CD4-positive, alpha-beta memory T cell (primary cell): ENCODE data around the gene CYB5A. TPM values are rescaled to one million over a fixed set of nuclear protein-coding genes. Genes with fewer than 3 reads are reported as not detected.
A peak's percentile ranks its signal among the peaks of the same experiment; 100 is the strongest.
"Not testable (repeated sequence)": the region's sequence is repeated elsewhere in the genome, so short reads cannot be mapped to it uniquely, and the experiment has no call there.

ENCODE experiments used
- CTCF ChIA-PET: fragments of 350-600 bp; sonication (Branson Sonifier 250); formaldehyde crosslinking; loops from one replicate; lab custom pipeline; 2021; ENCODE audit warnings: inconsistent platforms; ENCODE audit not compliant: partially characterized antibody; lab: Charles Lee
- POLR2A ChIA-PET: fragments of 350-600 bp; sonication (Branson Sonifier 250); formaldehyde crosslinking; loops from one replicate; lab custom pipeline; 2021; ENCODE audit not compliant: partially characterized antibody; lab: Charles Lee
- DNase-seq, 5 donors: peaks; one replicate each; pipeline versions ENCODE4 v3.0.0 to v3.0.0-alpha.2; 2020 to 2022; ENCODE audit warnings: mixed read lengths in 1 of 5
- H3K27ac ChIP-seq: one replicate; pipeline ENCODE4 v1.7.0; 2013; ENCODE audit warnings: low read depth, low read length
- H3K27me3 ChIP-seq: 2 replicates; pipeline ENCODE4 v1.7.0; 2013; ENCODE audit warnings: mild to moderate bottlenecking, low read length, moderate library complexity; ENCODE audit not compliant: insufficient read depth
- H3K36me3 ChIP-seq: 2 replicates; pipeline ENCODE4 v1.7.0; 2013; ENCODE audit warnings: mild to moderate bottlenecking, low read length, moderate library complexity; ENCODE audit not compliant: insufficient read depth
- H3K4me1 ChIP-seq: 2 replicates; pipeline ENCODE4 v1.7.0; 2013; ENCODE audit warnings: mild to moderate bottlenecking, low read length, moderate library complexity; ENCODE audit not compliant: insufficient read depth
- H3K4me3 ChIP-seq, 2 donors: one replicate each; pipeline ENCODE4 v1.7.0; 2013; ENCODE audit warnings: low read length in 2 of 2, mild to moderate bottlenecking in 1 of 2
- H3K9me3 ChIP-seq, 2 donors: one replicate each; pipeline ENCODE4 v1.7.0; 2013; ENCODE audit warnings: low read length in 2 of 2, control low read depth in 1 of 2; ENCODE audit not compliant: control insufficient read depth in 1 of 2
- H3K27ac Mint-ChIP-seq, 7 donors: one replicate each; pipeline ENCODE4 v1.8.0; 2020 to 2021; ENCODE audit warnings: mixed read lengths in 7 of 7, mild to moderate bottlenecking in 6 of 7, inconsistent platforms in 3 of 7, moderate library complexity in 3 of 7
- H3K27me3 Mint-ChIP-seq, 2 donors: one replicate each; pipeline ENCODE4 v1.8.0; 2020 to 2021; ENCODE audit warnings: mixed read lengths in 2 of 2
- H3K36me3 Mint-ChIP-seq, 2 donors: one replicate each; pipeline ENCODE4 v1.8.0; 2020 to 2021; ENCODE audit warnings: mixed read lengths in 2 of 2, inconsistent platforms in 1 of 2, mild to moderate bottlenecking in 1 of 2
- H3K4me1 Mint-ChIP-seq, 4 donors: one replicate each; pipeline ENCODE4 v1.8.0; 2020 to 2021; ENCODE audit warnings: mixed read lengths in 4 of 4, mild to moderate bottlenecking in 1 of 4
- H3K4me3 Mint-ChIP-seq, 8 donors: one replicate each; pipeline ENCODE4 v1.8.0; 2020 to 2021; ENCODE audit warnings: mixed read lengths in 8 of 8, mild to moderate bottlenecking in 7 of 8, moderate library complexity in 6 of 8, inconsistent platforms in 3 of 8
- H3K9me3 Mint-ChIP-seq, 8 donors: one replicate each; pipeline ENCODE4 v1.8.0; 2020 to 2021; ENCODE audit warnings: mixed read lengths in 8 of 8, mild to moderate bottlenecking in 5 of 8, inconsistent platforms in 3 of 8, moderate library complexity in 1 of 8
- intact Hi-C: fragments of 100-400 bp; cut with micrococcal nuclease; formaldehyde crosslinking; loops from one replicate; pipeline ENCODE4 v1.15.1; 2023
- polyA plus RNA-seq, 2 donors: library from polyadenylated mRNA; unstranded; fragments of 300-500 nt; fragmentation: Illumina TruSeq; gene quantifications; one replicate each; pipeline ENCODE4 v1.2.3, GENCODE V29; 2021
- total RNA-seq, 2 experiments: library from RNA; stranded (reverse); gene quantifications; one replicate each; pipeline ENCODE4 v1.2.3, GENCODE V29; 2021

The CYB5A gene
- total and polyA plus RNA-seq, 4 experiments from 2014 or later = 22.8 to 86.7 (median 44.0) TPM

DNA sequence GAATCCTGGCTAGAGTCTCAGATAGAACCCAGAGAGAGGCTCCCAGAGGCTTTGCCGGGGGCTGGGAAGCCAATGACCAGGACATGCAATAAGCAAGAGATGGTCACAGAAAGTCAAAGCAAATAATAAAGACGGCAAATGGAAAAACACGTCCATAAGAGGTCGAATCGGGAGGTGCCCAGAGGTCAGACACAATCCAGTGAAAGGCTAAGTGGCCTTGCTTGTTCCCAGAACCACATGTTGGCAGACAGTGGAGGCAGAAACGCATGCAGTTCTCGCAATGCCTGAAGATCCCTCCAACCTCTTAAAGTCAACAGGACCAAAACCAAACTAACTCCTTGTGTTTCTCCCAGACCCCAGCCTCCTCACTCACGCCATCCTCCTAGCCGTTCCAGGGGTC lies 3.0 kb downstream of the CYB5A start:
- Mint-ChIP-seq H3K36me3 (peaks cover 3 to 6% of the 10 kb centered on the region in 2 donors), H3K4me3 (peak overlapping the region in 2 of 8 donors; percentile 18 to 25), H3K9me3 (no peaks in the 10 kb centered on the region), H3K27ac (no peak overlapping the region), H3K27me3 (no peaks in the 10 kb centered on the region), H3K4me1 (peaks cover 6 to 20% (median 11%) of the 10 kb centered on the region in 4 donors)
- Histone ChIP-seq H3K4me3 (no peak overlapping the region), H3K9me3 (no peaks in the 10 kb centered on the region), H3K36me3 (no peaks in the 10 kb centered on the region), H3K27me3 (no peaks in the 10 kb centered on the region), H3K27ac (no peak overlapping the region), H3K4me1 (peaks cover 13% of the 10 kb centered on the region)
- no peak for DNase-seq
- POLR2A ChIA-PET = no interaction called here
- CTCF ChIA-PET = no interaction called here
- intact Hi-C loops = no loop called here

DNA sequence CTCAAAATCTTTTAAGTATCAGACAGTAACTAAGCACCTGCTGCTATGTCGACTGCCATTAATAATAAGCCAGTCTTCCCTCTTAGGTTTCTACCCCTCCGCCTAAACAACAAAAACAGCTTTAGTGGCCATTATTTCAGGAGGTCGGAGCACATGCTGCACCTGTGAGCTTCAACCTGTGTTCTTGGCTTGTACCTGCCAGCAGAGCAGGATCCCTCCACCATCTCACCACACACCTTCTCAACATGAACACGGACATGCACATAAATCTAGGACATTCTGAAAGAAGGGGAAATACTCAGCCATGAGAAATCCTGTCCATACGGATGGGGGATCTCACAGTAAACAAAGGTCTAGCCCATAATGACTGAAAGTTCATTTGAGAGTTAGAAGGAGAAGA lies 3.7 kb downstream of the CYB5A start:
- H3K4me3 ChIP-seq = no peak overlapping the region
- Mint-ChIP-seq H3K4me1 (peaks cover 6 to 25% (median 13%) of the 10 kb centered on the region in 4 donors), H3K36me3 (peaks cover 3 to 6% of the 10 kb centered on the region in 2 donors), H3K9me3 (no peaks in the 10 kb centered on the region), H3K4me3 (peak overlapping the region in 1 of 8 donors; percentile 56), H3K27ac (no peak overlapping the region), H3K27me3 (no peaks in the 10 kb centered on the region)
- no peaks in the 10 kb centered on the region for H3K36me3 ChIP-seq
- intact Hi-C loops = no loop called here
- no peaks in the 10 kb centered on the region for H3K9me3 ChIP-seq
- POLR2A ChIA-PET = no interaction called here
- H3K4me1 ChIP-seq = peaks cover 13% of the 10 kb centered on the region
- no peak for DNase-seq
- CTCF ChIA-PET = no interaction called here
- H3K27me3 ChIP-seq = no peaks in the 10 kb centered on the region
- H3K27ac ChIP-seq = no peak overlapping the region

DNA sequence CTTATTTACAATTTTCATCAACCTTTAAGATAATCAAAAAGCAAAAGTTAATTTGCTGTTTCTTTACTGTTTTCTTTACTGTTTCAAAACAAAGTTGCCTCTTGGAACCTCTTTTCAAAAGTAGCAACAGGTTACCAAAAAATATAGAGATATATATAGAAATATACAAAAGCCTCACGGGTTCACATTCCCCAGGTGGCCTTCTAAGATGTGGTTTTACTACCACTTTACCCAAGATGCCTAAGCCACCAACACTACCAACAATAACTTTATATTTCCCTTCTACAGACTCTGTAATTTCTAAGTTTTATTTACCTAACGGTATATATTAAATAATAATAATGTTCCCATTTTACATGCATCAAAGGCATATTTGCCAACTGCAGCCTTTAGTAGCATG lies 4.9 kb downstream of the CYB5A start:
- Histone ChIP-seq H3K4me1 (peaks cover 8% of the 10 kb centered on the region), H3K9me3 (no peaks in the 10 kb centered on the region), H3K27me3 (no peaks in the 10 kb centered on the region), H3K36me3 (no peaks in the 10 kb centered on the region), H3K27ac (no peak overlapping the region), H3K4me3 (no peak overlapping the region)
- Mint-ChIP-seq H3K27me3 (no peaks in the 10 kb centered on the region), H3K4me3 (no peak overlapping the region), H3K36me3 (peaks cover 3% of the 10 kb centered on the region in 2 donors), H3K9me3 (no peaks in the 10 kb centered on the region), H3K27ac (no peak overlapping the region), H3K4me1 (peaks cover 9 to 30% (median 16%) of the 10 kb centered on the region in 4 donors)
- no peak for DNase-seq
- ChIA-PET POLR2A (no interaction called here), CTCF (no interaction called here)
- intact Hi-C loops = no loop called here

DNA sequence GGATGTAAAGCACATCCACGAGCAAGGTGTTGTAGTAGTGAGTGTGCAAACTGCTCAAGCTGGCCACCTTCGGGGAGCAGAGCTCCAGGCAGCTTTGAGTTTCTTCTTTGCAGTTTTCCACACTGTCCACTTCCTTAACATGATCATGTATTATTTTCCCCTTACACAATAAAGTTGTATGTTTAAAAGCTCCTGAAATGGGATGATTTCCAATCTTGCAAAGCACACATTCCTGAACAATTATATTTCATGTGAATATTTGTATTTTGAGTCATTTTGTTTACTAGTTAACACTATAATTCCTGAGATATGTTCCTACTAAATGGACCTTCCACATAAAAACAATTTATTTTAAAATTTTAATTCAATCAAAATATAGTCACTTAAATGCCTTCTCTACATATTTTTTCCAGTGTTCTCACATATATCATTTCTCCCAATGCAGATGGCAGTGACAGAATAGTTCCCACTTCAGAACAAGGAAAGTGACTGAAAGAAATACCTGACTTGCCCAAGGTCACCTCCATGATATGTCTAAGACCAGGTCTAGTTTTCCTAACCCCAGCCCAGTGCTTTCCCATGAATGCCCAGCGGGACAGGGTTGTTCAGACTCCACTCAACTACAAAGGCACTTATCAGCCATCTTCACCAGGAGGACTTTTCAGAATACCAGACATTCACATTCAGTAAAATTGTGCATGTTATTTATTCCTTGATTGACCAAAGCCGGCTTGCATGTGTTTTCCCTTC lies 5.5 kb downstream of the CYB5A start:
- H3K27ac Mint-ChIP-seq = no peak overlapping the region

DNA sequence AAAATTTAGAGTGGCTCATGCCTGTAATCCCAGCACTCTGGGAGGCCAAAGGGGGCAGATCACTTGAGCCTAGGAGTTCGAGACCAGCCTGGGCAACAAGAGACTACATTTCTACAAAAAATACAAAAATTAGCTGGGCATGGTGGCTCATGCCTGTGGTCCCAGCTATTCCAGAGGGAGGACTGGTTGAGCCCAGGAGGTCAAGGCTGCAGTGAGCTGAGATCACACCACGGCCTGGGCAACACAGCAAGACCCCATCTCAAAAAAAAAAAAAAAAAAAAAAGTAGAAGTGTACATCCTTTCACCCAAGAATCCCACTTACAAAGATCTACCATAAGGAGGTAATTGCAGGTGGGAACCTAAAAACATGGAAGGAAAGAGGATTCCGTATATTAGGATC lies 6.2 kb downstream of the CYB5A start:
- POLR2A ChIA-PET, H3K4me3 ChIP-seq, H3K27ac ChIP-seq, H3K27me3 ChIP-seq, H3K4me3 Mint-ChIP-seq, H3K4me1 ChIP-seq, H3K36me3 Mint-ChIP-seq, H3K27ac Mint-ChIP-seq, DNase-seq, H3K36me3 ChIP-seq, H3K9me3 ChIP-seq, H3K9me3 Mint-ChIP-seq, intact Hi-C loops, H3K27me3 Mint-ChIP-seq: not testable (repeated sequence)
- H3K4me1 Mint-ChIP-seq = peaks cover 7 to 27% (median 20%) of the 10 kb centered on the region in 4 donors
- CTCF ChIA-PET = interaction anchor here (0.9 to 1.0 kb wide), 2 partner anchors 88 to 208 kb away, joined by 3 to 6 read pairs; no protein-coding TSS in a partner anchor

More for the DNA sequence above, 5.5 kb downstream of the CYB5A start:
- Histone ChIP-seq H3K4me3 (no peak overlapping the region), H3K36me3 (no peaks in the 10 kb centered on the region), H3K27ac (no peak overlapping the region), H3K9me3 (no peaks in the 10 kb centered on the region), H3K4me1 (peaks cover 8% of the 10 kb centered on the region), H3K27me3 (no peaks in the 10 kb centered on the region)
- no peak for DNase-seq
- intact Hi-C loops = no loop called here
- H3K4me3 Mint-ChIP-seq = no peak overlapping the region
- no peaks in the 10 kb centered on the region for H3K9me3 Mint-ChIP-seq
- ChIA-PET POLR2A (no interaction called here), CTCF (interaction anchor here (0.9 kb wide), 1 partner anchor 207 kb away, joined by 6 read pairs; no protein-coding TSS in a partner anchor)
- H3K36me3 Mint-ChIP-seq = peaks cover 0 to 4% of the 10 kb centered on the region in 2 donors
- peaks cover 7 to 30% (median 17%) of the 10 kb centered on the region in 4 donors for H3K4me1 Mint-ChIP-seq
- H3K27me3 Mint-ChIP-seq = no peaks in the 10 kb centered on the region

DNA sequence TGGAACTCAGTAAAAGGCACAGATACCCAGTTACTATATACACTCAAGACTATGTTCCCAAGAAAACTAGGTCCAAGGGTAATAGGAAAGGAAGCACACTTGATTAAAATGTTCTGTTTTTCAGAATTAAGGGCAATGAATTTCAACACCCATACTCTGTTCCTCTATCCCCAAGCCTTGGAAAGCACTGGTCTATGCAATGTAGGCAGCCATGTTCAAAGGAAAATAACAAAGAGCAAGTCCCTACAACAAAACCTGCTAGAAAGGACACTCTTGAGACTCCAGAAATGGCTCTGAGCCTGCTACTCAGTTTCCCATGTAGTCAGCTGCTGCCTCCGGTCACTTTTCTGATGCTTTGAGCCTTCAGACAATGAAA lies 6.8 kb downstream of the CYB5A start:
- H3K27ac ChIP-seq = no peak overlapping the region
- H3K27me3 ChIP-seq = no peaks in the 10 kb centered on the region
- no peaks in the 10 kb centered on the region for H3K36me3 ChIP-seq
- no peak overlapping the region for H3K4me3 Mint-ChIP-seq
- H3K4me1 ChIP-seq = no peaks in the 10 kb centered on the region
- H3K36me3 Mint-ChIP-seq = peaks cover 0 to 6% of the 10 kb centered on the region in 2 donors
- ChIA-PET POLR2A (no interaction called here), CTCF (interaction anchor here (0.9 to 1.0 kb wide), 2 partner anchors 88 to 209 kb away, joined by 3 to 6 read pairs; no protein-coding TSS in a partner anchor)
- no peaks in the 10 kb centered on the region for H3K9me3 Mint-ChIP-seq
- no peak overlapping the region for H3K4me3 ChIP-seq
- no peaks in the 10 kb centered on the region for H3K9me3 ChIP-seq
- peak overlapping the region in 1 of 7 donors; percentile 41 for H3K27ac Mint-ChIP-seq
- intact Hi-C loops = no loop called here
- H3K27me3 Mint-ChIP-seq = no peaks in the 10 kb centered on the region
- no peak for DNase-seq
- H3K4me1 Mint-ChIP-seq = peaks cover 6 to 28% (median 19%) of the 10 kb centered on the region in 4 donors

DNA sequence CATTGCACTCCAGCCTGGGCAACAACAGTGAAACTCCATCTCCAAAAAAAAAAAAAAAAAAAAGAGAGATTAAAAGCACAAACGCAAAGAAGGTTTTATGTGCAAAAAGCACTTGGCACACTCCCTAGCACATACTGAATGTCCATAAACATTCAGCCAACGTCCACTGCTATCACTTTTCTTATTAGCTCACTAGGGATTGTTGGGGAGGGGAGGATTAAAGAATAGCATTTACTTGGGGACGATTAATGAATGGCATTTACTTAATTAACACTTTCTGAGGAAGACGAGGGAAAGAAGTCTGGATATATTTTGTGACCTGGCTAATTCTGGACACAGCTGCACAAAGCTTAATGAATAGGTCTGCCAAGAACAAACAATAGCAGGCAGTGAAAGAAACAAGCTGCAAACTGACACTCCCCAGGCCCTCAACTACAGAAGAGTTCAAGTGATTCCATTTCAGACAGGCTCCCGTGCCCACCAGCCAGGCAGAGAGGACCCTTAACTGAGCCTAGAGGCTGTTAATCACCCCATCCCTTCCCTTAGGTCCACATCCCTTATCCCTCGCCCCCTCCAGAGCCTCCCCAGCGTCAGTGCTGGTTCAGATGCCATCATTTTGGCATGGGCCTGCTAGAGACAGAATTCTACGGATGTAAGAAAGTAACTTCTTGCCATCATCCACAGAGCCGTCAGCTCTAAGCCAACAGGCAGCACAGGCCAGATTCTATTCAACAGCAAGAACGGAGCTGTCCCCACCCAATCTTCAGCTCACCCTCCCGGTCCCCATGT lies 7.4 kb downstream of the CYB5A start:
- Histone ChIP-seq H3K9me3 (no peaks in the 10 kb centered on the region), H3K4me3 (no peak overlapping the region), H3K27me3 (no peaks in the 10 kb centered on the region), H3K27ac (no peak overlapping the region), H3K36me3 (no peaks in the 10 kb centered on the region), H3K4me1 (no peaks in the 10 kb centered on the region)
- no peaks in the 10 kb centered on the region for H3K27me3 Mint-ChIP-seq
- peak overlapping the region in 2 of 7 donors; percentile 11 to 41 for H3K27ac Mint-ChIP-seq
- peaks cover 0 to 6% of the 10 kb centered on the region in 2 donors for H3K36me3 Mint-ChIP-seq
- CTCF ChIA-PET = interaction anchor here (1.0 kb wide), 1 partner anchor 87 kb away, joined by 3 read pairs; no protein-coding TSS in a partner anchor
- DNase-seq = no peak
- no peak overlapping the region for H3K4me3 Mint-ChIP-seq
- H3K4me1 Mint-ChIP-seq = peaks cover 6 to 28% (median 19%) of the 10 kb centered on the region in 4 donors
- POLR2A ChIA-PET = no interaction called here
- intact Hi-C loops = no loop called here
- no peaks in the 10 kb centered on the region for H3K9me3 Mint-ChIP-seq
